ENCODE data around the gene ZNF697. TPM values are rescaled to one million over a fixed set of nuclear protein-coding genes. Genes with fewer than 3 reads are reported as not detected.
"Not testable (repeated sequence)": the region's sequence is repeated elsewhere in the genome, so short reads cannot be mapped to it uniquely, and the experiment has no call there.

Gene ZNF697
- total RNA-seq, 1 experiment from 2014 or later: 2.9 TPM

DNA sequence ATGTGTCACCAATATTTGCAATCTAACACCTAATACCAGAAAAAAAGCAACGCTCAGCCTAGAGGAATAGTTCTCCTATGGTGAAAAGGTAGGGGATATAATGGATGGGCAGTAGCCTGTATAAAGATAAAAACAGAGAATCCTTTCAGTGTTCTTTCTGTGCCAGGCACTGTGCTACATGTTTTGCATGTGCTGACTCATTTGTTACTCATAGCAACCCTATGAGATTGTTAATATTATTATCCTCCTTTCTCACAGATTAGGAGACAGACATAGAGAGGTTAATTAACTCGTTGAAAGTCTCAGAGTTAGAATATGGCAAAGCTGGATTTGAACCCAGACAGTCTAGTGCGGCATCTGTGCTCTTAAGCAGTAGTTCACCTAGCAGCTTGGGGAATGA, 45.3 kb downstream of the ZNF697 start:
- POLR2A ChIA-PET: not testable (repeated sequence)

GRCh38 chr1:119602169-119602568, 45.9 kb downstream of the ZNF697 start:
- Histone ChIP-seq H3K4me1 (no peaks in the 10 kb centered on the region), H3K36me3 (ENCODE audit: control insufficient read depth, insufficient read depth, low read length) (no peaks in the 10 kb centered on the region), H3K27me3 (replicated peaks; ENCODE audit: control insufficient read depth, insufficient read depth, low read length) (no peaks in the 10 kb centered on the region), H3K9me3 (no peaks in the 10 kb centered on the region), H3K4me3 (ENCODE audit: low read depth, low read length) (no peak overlapping the region)
- no peaks in the 10 kb centered on the region for H3K36me3 Mint-ChIP-seq (ENCODE audit: insufficient read depth, unreplicated experiment)
- intact Hi-C loops (cut with micrococcal nuclease; ENCODE audit: unreplicated experiment): no loop called here
- H3K9me3 Mint-ChIP-seq (ENCODE audit: unreplicated experiment): peaks cover 17% of the 10 kb centered on the region
- CTCF ChIA-PET: interaction anchor here (0.6 kb wide), 1 partner anchor 8 kb away, joined by 3 read pairs; no protein-coding TSS in a partner anchor
- POLR2A ChIA-PET: interaction anchor here (0.6 kb wide), 1 partner anchor 111 kb away, joined by 4 read pairs; no protein-coding TSS in a partner anchor
- DNase-seq: no peak
- H3K27ac Mint-ChIP-seq (ENCODE audit: unreplicated experiment): no peak overlapping the region
- no peak for TF ChIP-seq CTCF (IDR thresholded peaks at IDR 0.05; ENCODE audit: insufficient read depth in 1 of 2, low read depth in 1 of 2, low read length in 1 of 2, severe bottlenecking in 1 of 2, unreplicated experiment in 1 of 2)
- H3K4me1 Mint-ChIP-seq (ENCODE audit: low read depth, unreplicated experiment): peaks cover 12% of the 10 kb centered on the region
- no TSS peak for BruUV-seq (replicated peaks)
- H3K27me3 Mint-ChIP-seq (ENCODE audit: insufficient read depth, unreplicated experiment): no peaks in the 10 kb centered on the region
- H3K4me3 Mint-ChIP-seq (ENCODE audit: unreplicated experiment): no peak overlapping the region

More for the DNA sequence above, 45.3 kb downstream of the ZNF697 start:
- H3K4me1 ChIP-seq; DNase-seq; intact Hi-C loops (cut with micrococcal nuclease; ENCODE audit: unreplicated experiment); H3K27me3 Mint-ChIP-seq (ENCODE audit: insufficient read depth, unreplicated experiment); H3K36me3 Mint-ChIP-seq (ENCODE audit: insufficient read depth, unreplicated experiment); H3K4me3 Mint-ChIP-seq (ENCODE audit: unreplicated experiment); H3K36me3 ChIP-seq (ENCODE audit: control insufficient read depth, insufficient read depth, low read length); H3K27me3 ChIP-seq (replicated peaks; ENCODE audit: control insufficient read depth, insufficient read depth, low read length); H3K4me3 ChIP-seq (ENCODE audit: low read depth, low read length); H3K27ac Mint-ChIP-seq (ENCODE audit: unreplicated experiment); CTCF ChIA-PET; H3K9me3 ChIP-seq; BruUV-seq (replicated peaks): not testable (repeated sequence)
- Mint-ChIP-seq H3K9me3 (ENCODE audit: unreplicated experiment) (peaks cover 17% of the 10 kb centered on the region), H3K4me1 (ENCODE audit: low read depth, unreplicated experiment) (peaks cover 12% of the 10 kb centered on the region)

DNA sequence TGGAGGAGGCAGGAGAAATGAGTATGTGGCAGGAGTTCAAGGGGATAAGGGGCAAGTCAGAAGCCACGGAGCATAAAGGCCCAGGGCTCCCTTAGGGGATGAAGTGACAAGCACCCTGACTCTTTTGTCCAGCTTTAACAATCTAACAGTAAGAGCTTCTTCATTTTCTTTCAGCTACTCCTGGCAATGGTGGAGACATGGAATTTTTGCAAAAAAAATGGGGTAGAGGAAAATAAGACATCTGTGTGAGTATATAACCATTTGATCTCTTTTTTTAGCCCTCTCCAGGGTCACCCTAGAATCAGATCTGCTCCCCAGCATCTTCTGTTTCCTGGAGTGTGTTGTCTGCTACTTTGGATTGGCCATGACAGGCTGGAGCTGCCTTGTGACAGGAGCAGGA, 47.1 kb downstream of the ZNF697 start:
- no peaks in the 10 kb centered on the region for H3K4me1 ChIP-seq
- no peaks in the 10 kb centered on the region for H3K27me3 ChIP-seq (replicated peaks; ENCODE audit: control insufficient read depth, insufficient read depth, low read length)
- no peaks in the 10 kb centered on the region for H3K36me3 Mint-ChIP-seq (ENCODE audit: insufficient read depth, unreplicated experiment)
- no peak overlapping the region for H3K4me3 ChIP-seq (ENCODE audit: low read depth, low read length)
- CTCF ChIA-PET: no interaction called here
- no peak overlapping the region for H3K27ac Mint-ChIP-seq (ENCODE audit: unreplicated experiment)
- peaks cover 17% of the 10 kb centered on the region for H3K9me3 Mint-ChIP-seq (ENCODE audit: unreplicated experiment)
- BruUV-seq (replicated peaks): no TSS peak
- H3K9me3 ChIP-seq: no peaks in the 10 kb centered on the region
- H3K4me3 Mint-ChIP-seq (ENCODE audit: unreplicated experiment): no peak overlapping the region
- intact Hi-C loops (cut with micrococcal nuclease; ENCODE audit: unreplicated experiment): no loop called here
- H3K36me3 ChIP-seq (ENCODE audit: control insufficient read depth, insufficient read depth, low read length): no peaks in the 10 kb centered on the region
- POLR2A ChIA-PET: no interaction called here
- no peaks in the 10 kb centered on the region for H3K27me3 Mint-ChIP-seq (ENCODE audit: insufficient read depth, unreplicated experiment)
- no peak for DNase-seq
- no peak for TF ChIP-seq CTCF (IDR thresholded peaks at IDR 0.05; ENCODE audit: insufficient read depth in 1 of 2, low read depth in 1 of 2, low read length in 1 of 2, severe bottlenecking in 1 of 2, unreplicated experiment in 1 of 2)
- peaks cover 12% of the 10 kb centered on the region for H3K4me1 Mint-ChIP-seq (ENCODE audit: low read depth, unreplicated experiment)

GRCh38 chr1:119600561-119600960, 47.5 kb downstream of the ZNF697 start:
- ChIA-PET CTCF (no interaction called here), POLR2A (no interaction called here)
- no peak overlapping the region for H3K4me3 Mint-ChIP-seq (ENCODE audit: unreplicated experiment)
- H3K4me1 Mint-ChIP-seq (ENCODE audit: low read depth, unreplicated experiment): peaks cover 12% of the 10 kb centered on the region
- Histone ChIP-seq H3K36me3 (ENCODE audit: control insufficient read depth, insufficient read depth, low read length) (no peaks in the 10 kb centered on the region), H3K27me3 (replicated peaks; ENCODE audit: control insufficient read depth, insufficient read depth, low read length) (no peaks in the 10 kb centered on the region), H3K4me3 (ENCODE audit: low read depth, low read length) (no peak overlapping the region), H3K9me3 (no peaks in the 10 kb centered on the region), H3K4me1 (no peaks in the 10 kb centered on the region)
- intact Hi-C loops (cut with micrococcal nuclease; ENCODE audit: unreplicated experiment): no loop called here
- peaks cover 17% of the 10 kb centered on the region for H3K9me3 Mint-ChIP-seq (ENCODE audit: unreplicated experiment)
- DNase-seq: no peak
- H3K36me3 Mint-ChIP-seq (ENCODE audit: insufficient read depth, unreplicated experiment): no peaks in the 10 kb centered on the region
- no peak for TF ChIP-seq CTCF (IDR thresholded peaks at IDR 0.05; ENCODE audit: insufficient read depth in 1 of 2, low read depth in 1 of 2, low read length in 1 of 2, severe bottlenecking in 1 of 2, unreplicated experiment in 1 of 2)
- no peaks in the 10 kb centered on the region for H3K27me3 Mint-ChIP-seq (ENCODE audit: insufficient read depth, unreplicated experiment)
- no peak overlapping the region for H3K27ac Mint-ChIP-seq (ENCODE audit: unreplicated experiment)
- no TSS peak for BruUV-seq (replicated peaks)

Data from Caco-2 (cell line).